ENCODE measurements around the gene PPP1R15B.

- TF ChIP-seq POLR2A (IDR thresholded peaks at IDR 0.05) (no peak), CTCF (IDR thresholded peaks at IDR 0.05) (no peak)
Measured at GRCh38 chr1:204356997-204357396, 54.6 kb downstream of the PPP1R15B start.

Measured in esophagus squamous epithelium (tissue), 4 donors.